Cardiac fibroblast (primary cell): ENCODE results near the gene HOXB6.

ENCODE experiments used
- DNase-seq, 2 donors: peaks; one replicate each; pipeline versions ENCODE4 v3.0.0 to v3.0.0-alpha.2; 2010; ENCODE audit warnings: low read depth in 2 of 2
- H3K4me3 ChIP-seq, 2 donors: replicated peaks in 1 of 2; 1 replicate in 1 of 2; 2 replicates in 1 of 2; pipeline ENCODE4 v1.5.1; 2011; ENCODE audit warnings: low read depth in 2 of 2, low read length in 2 of 2, mild to moderate bottlenecking in 2 of 2, moderate library complexity in 1 of 2
- TF ChIP-seq, protein P1 (sequence below): IDR thresholded peaks from one replicate; pipeline ENCODE4 v1.5.1; 2011; ENCODE audit warnings: low read depth, mild to moderate bottlenecking, low read length, inconsistent platforms

Gene HOXB6

GRCh38 chr17:48644910-48645557 is 40.2 kb upstream of the HOXB6 start:
- TF ChIP-seq, protein P1, sequence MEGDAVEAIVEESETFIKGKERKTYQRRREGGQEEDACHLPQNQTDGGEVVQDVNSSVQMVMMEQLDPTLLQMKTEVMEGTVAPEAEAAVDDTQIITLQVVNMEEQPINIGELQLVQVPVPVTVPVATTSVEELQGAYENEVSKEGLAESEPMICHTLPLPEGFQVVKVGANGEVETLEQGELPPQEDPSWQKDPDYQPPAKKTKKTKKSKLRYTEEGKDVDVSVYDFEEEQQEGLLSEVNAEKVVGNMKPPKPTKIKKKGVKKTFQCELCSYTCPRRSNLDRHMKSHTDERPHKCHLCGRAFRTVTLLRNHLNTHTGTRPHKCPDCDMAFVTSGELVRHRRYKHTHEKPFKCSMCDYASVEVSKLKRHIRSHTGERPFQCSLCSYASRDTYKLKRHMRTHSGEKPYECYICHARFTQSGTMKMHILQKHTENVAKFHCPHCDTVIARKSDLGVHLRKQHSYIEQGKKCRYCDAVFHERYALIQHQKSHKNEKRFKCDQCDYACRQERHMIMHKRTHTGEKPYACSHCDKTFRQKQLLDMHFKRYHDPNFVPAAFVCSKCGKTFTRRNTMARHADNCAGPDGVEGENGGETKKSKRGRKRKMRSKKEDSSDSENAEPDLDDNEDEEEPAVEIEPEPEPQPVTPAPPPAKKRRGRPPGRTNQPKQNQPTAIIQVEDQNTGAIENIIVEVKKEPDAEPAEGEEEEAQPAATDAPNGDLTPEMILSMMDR, result no peak
- no peak overlapping the region for H3K4me3 ChIP-seq
- DNase-seq, result no peak

- DNase-seq, result no peak
- TF ChIP-seq, protein P1, result no peak
- H3K4me3 ChIP-seq, result no peak overlapping the region
Measured at GRCh38 chr17:48644159-48644558, 39.4 kb upstream of the HOXB6 start.

- H3K4me3 ChIP-seq, result no peak overlapping the region
Measured at GRCh38 chr17:48643697-48644012, 38.9 kb upstream of the HOXB6 start.

DNA sequence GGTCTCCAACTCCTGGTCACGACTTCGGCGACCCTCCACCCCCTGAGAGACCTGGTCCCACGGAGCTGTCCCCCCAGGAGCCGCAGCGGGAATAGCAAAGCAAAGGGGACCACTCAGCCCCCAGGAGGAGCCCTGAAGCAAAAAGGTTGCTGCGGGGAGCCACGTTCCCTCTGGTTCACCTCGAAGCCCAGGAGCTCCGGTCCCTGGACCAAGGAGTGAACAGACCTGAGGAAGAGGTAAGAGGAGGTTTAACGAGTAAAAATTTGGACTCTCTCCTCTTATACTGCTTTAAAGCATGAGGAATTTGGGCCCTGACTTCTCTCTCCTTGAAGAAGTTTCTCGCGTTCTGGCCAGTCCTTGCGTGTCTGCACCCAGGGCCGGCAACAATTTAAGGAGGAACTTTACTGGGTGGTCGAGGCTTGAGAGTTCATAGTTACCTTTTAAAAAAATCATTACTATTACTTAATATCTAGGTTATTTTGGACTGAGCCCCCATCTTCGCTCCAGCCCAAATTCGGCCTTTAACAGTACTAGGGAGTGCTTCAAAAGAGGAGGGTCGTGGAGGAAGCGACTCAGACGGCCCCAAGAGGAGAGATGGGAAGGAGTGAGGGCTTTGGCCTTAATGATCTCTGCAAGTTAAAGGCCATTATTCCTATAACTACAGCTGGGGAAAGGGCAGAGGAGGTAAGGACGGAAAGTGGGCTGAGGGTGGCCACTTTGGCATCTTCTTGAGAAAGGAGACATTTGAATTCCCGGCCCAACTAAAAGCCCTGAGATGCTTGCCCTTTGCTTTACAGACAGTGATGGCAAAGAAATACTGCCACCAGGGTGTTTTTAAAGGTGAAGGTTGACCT is 38.3 kb upstream of the HOXB6 start:
- no peak for DNase-seq
- TF ChIP-seq, protein P1, result no peak
- no peak overlapping the region for H3K4me3 ChIP-seq

More at GRCh38 chr17:48643697-48644012, 38.9 kb upstream of the HOXB6 start:
- no peak for DNase-seq
- TF ChIP-seq, protein P1, result no peak

GRCh38 chr17:48642059-48642842 is 37.5 kb upstream of the HOXB6 start:
- DNase-seq, result no peak
- TF ChIP-seq, protein P1, result no peak
- H3K4me3 ChIP-seq, result no peak overlapping the region

DNA sequence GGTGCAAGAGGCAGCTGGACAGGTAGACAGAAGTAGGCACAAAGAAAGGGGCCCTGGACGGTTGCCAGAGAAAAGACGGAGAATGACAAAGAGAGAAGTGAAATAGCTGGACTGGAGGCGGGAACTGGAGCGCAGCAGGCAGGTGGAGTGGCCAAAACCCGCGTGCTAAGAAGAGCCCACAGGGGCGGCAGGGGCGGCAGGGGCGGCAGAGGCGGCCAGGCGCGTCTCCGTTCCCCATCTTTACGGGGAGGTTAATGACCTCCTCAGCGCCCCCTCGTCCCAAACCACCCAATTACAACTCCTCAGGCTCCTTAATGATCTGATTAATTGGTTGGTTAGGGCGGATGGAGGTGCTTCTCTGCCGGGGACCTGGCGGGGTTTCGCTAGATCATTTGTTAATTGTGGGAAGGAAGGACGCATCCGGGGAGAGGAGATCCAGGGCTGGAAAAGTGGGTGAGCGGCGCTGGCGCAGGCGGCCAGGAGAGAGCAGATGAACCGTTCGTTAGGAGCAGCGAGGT is 36.8 kb upstream of the HOXB6 start:
- H3K4me3 ChIP-seq, result no peak overlapping the region
- DNase-seq, result no peak
- TF ChIP-seq, protein P1, result no peak
